ENCODE data around the gene ECPAS.
"Not testable (repeated sequence)": the region's sequence is repeated elsewhere in the genome, so short reads cannot be mapped to it uniquely, and the experiment has no call there.

ECPAS gene

GRCh38 chr9:111450124-111450523 is 34.1 kb downstream of the ECPAS start:
- no peak for ATAC-seq
- TF ChIP-seq ISL1 (CRISPR knock-in tag; IDR thresholded peaks at IDR 0.05): no peak
- TF ChIP-seq RARB (CRISPR knock-in tag; IDR thresholded peaks at IDR 0.05): no peak
- no peak for TF ChIP-seq ZNF70 (CRISPR knock-in tag; IDR thresholded peaks at IDR 0.05)
- no peak for TF ChIP-seq CSDC2 (CRISPR knock-in tag; IDR thresholded peaks at IDR 0.05)
- TF ChIP-seq ARNTL (CRISPR knock-in tag; IDR thresholded peaks at IDR 0.05; ENCODE audit: borderline replicate concordance, low read depth): no peak
- no peak for TF ChIP-seq PPARA (CRISPR knock-in tag; IDR thresholded peaks at IDR 0.05; ENCODE audit: borderline replicate concordance)

- no peak for ATAC-seq
Measured at GRCh38 chr9:111449705-111450104, 34.5 kb downstream of the ECPAS start.

GRCh38 chr9:111445799-111446198 is 38.4 kb downstream of the ECPAS start:
- ATAC-seq: not testable (repeated sequence)

More at GRCh38 chr9:111449705-111450104, 34.5 kb downstream of the ECPAS start:
- TF ChIP-seq SNAI2 (CRISPR knock-in tag; IDR thresholded peaks at IDR 0.05) (no peak), ISL1 (CRISPR knock-in tag; IDR thresholded peaks at IDR 0.05) (no peak), ESRRG (CRISPR knock-in tag; IDR thresholded peaks at IDR 0.05) (no peak), PPARA (CRISPR knock-in tag; IDR thresholded peaks at IDR 0.05; ENCODE audit: borderline replicate concordance) (no peak), ZFP3 (CRISPR knock-in tag; IDR thresholded peaks at IDR 0.05) (no peak), BACH2 (CRISPR knock-in tag; IDR thresholded peaks at IDR 0.05; ENCODE audit: borderline replicate concordance) (no peak), POU6F1 (CRISPR knock-in tag; IDR thresholded peaks at IDR 0.05; ENCODE audit: borderline replicate concordance, low read depth) (no peak), ARNTL (CRISPR knock-in tag; IDR thresholded peaks at IDR 0.05; ENCODE audit: borderline replicate concordance, low read depth) (no peak)

- no peak for ATAC-seq
- TF ChIP-seq ZFP30 (CRISPR knock-in tag; IDR thresholded peaks at IDR 0.05) (no peak), ZNF70 (CRISPR knock-in tag; IDR thresholded peaks at IDR 0.05) (no peak), POU6F1 (CRISPR knock-in tag; IDR thresholded peaks at IDR 0.05; ENCODE audit: borderline replicate concordance, low read depth) (no peak)
Measured at GRCh38 chr9:111443454-111443853, 40.7 kb downstream of the ECPAS start.

GRCh38 chr9:111442360-111443027 is 41.7 kb downstream of the ECPAS start:
- TF ChIP-seq ZNF8 (CRISPR knock-in tag; IDR thresholded peaks at IDR 0.05): no peak
- no peak for TF ChIP-seq SNAI2 (CRISPR knock-in tag; IDR thresholded peaks at IDR 0.05)
- no peak for TF ChIP-seq ZC3H10 (CRISPR knock-in tag; IDR thresholded peaks at IDR 0.05)
- no peak for TF ChIP-seq ZNF565 (CRISPR knock-in tag; conservative IDR thresholded peaks at IDR 0.05; ENCODE audit: low read depth)
- TF ChIP-seq TOX (CRISPR knock-in tag; IDR thresholded peaks at IDR 0.05; ENCODE audit: borderline replicate concordance): no peak
- ATAC-seq: no peak

- TF ChIP-seq PPARA (CRISPR knock-in tag; IDR thresholded peaks at IDR 0.05; ENCODE audit: borderline replicate concordance): no peak
- TF ChIP-seq ZC3H10 (CRISPR knock-in tag; IDR thresholded peaks at IDR 0.05): no peak
- TF ChIP-seq GLIS3 (CRISPR knock-in tag; IDR thresholded peaks at IDR 0.05): no peak
- TF ChIP-seq BACH2 (CRISPR knock-in tag; IDR thresholded peaks at IDR 0.05; ENCODE audit: borderline replicate concordance): no peak
- TF ChIP-seq POU6F1 (CRISPR knock-in tag; IDR thresholded peaks at IDR 0.05; ENCODE audit: borderline replicate concordance, low read depth): no peak
- no peak for TF ChIP-seq TSHZ2 (CRISPR knock-in tag; IDR thresholded peaks at IDR 0.05)
- TF ChIP-seq CSDC2 (CRISPR knock-in tag; IDR thresholded peaks at IDR 0.05): no peak
- no peak for TF ChIP-seq PATZ1 (CRISPR knock-in tag; IDR thresholded peaks at IDR 0.05; ENCODE audit: borderline replicate concordance)
- TF ChIP-seq ZNF8 (CRISPR knock-in tag; IDR thresholded peaks at IDR 0.05): no peak
- no peak for ATAC-seq
Measured at GRCh38 chr9:111440226-111440625, 44.0 kb downstream of the ECPAS start.
